ENCODE results near the gene SUPT4H1.

Gene SUPT4H1

GRCh38 chr17:58312021-58312630 is 39.9 kb downstream of the SUPT4H1 start:
- Histone ChIP-seq H2AFZ (ENCODE audit: low read depth, low read length) (no peak overlapping the region), H3K4me3 (ENCODE audit: low read depth in 1 of 2, low read length in 2 of 2) (no peak overlapping the region), H3K4me1 (ENCODE audit: insufficient read depth, low read length) (no peaks in the 10 kb centered on the region), H3K79me2 (ENCODE audit: insufficient read depth, low read length) (no peaks in the 10 kb centered on the region), H3K9ac (ENCODE audit: low read depth, low read length) (no peak overlapping the region), H3K27ac (ENCODE audit: low read length) (no peak overlapping the region), H3K27me3 (ENCODE audit: insufficient read depth, low read length, poor library complexity) (no peaks in the 10 kb centered on the region), H3K36me3 (ENCODE audit: insufficient read depth, low read length) (peaks cover 9% of the 10 kb centered on the region; the same call in 1 of the 2 replicates), H3K4me2 (ENCODE audit: insufficient read depth, low read length) (no peak overlapping the region), H4K20me1 (ENCODE audit: insufficient read depth, low read length) (peaks cover 6% of the 10 kb centered on the region; the same call in 1 of the 2 replicates), H3K9me3 (ENCODE audit: insufficient read depth, low read length, severe bottlenecking) (no peaks in the 10 kb centered on the region)
- ATAC-seq (ENCODE audit: insufficient read depth, low read depth), result no peak
- DNase-seq, result no peak
- TF ChIP-seq EZH2 (IDR thresholded peaks at IDR 0.05; ENCODE audit: borderline replicate concordance, low read depth, low read length, severe bottlenecking), result no peak
- TF ChIP-seq CTCF (IDR thresholded peaks at IDR 0.05; ENCODE audit: borderline replicate concordance, extremely low read depth, low read length, poor library complexity, severe bottlenecking), result no peak

- Histone ChIP-seq H4K20me1 (ENCODE audit: insufficient read depth, low read length) (peaks cover 6% of the 10 kb centered on the region; the same call in 1 of the 2 replicates), H3K4me2 (ENCODE audit: insufficient read depth, low read length) (no peak overlapping the region)
Measured at GRCh38 chr17:58311429-58311894, 40.5 kb downstream of the SUPT4H1 start.

GRCh38 chr17:58310511-58311428 is 41.2 kb downstream of the SUPT4H1 start:
- DNase-seq (no peak), ATAC-seq (ENCODE audit: insufficient read depth, low read depth) (no peak)
- Histone ChIP-seq H3K79me2 (ENCODE audit: insufficient read depth, low read length) (no peaks in the 10 kb centered on the region), H3K4me1 (ENCODE audit: insufficient read depth, low read length) (no peaks in the 10 kb centered on the region), H4K20me1 (ENCODE audit: insufficient read depth, low read length) (peaks cover 6% of the 10 kb centered on the region; the same call in 1 of the 2 replicates), H3K36me3 (ENCODE audit: insufficient read depth, low read length) (peaks cover 9% of the 10 kb centered on the region; the same call in 1 of the 2 replicates), H3K9ac (ENCODE audit: low read depth, low read length) (no peak overlapping the region), H3K4me2 (ENCODE audit: insufficient read depth, low read length) (no peak overlapping the region), H3K9me3 (ENCODE audit: insufficient read depth, low read length, severe bottlenecking) (no peaks in the 10 kb centered on the region), H3K27me3 (ENCODE audit: insufficient read depth, low read length, poor library complexity) (no peaks in the 10 kb centered on the region), H2AFZ (ENCODE audit: low read depth, low read length) (no peak overlapping the region), H3K4me3 (ENCODE audit: low read depth in 1 of 2, low read length in 2 of 2) (no peak overlapping the region), H3K27ac (ENCODE audit: low read length) (no peak overlapping the region)
- TF ChIP-seq EZH2 (IDR thresholded peaks at IDR 0.05; ENCODE audit: borderline replicate concordance, low read depth, low read length, severe bottlenecking), result no peak
- no peak for TF ChIP-seq CTCF (IDR thresholded peaks at IDR 0.05; ENCODE audit: borderline replicate concordance, extremely low read depth, low read length, poor library complexity, severe bottlenecking)

More at GRCh38 chr17:58311429-58311894, 40.5 kb downstream of the SUPT4H1 start:
- DNase-seq, result no peak
- TF ChIP-seq EZH2 (IDR thresholded peaks at IDR 0.05; ENCODE audit: borderline replicate concordance, low read depth, low read length, severe bottlenecking) (no peak), CTCF (IDR thresholded peaks at IDR 0.05; ENCODE audit: borderline replicate concordance, extremely low read depth, low read length, poor library complexity, severe bottlenecking) (no peak)
- no peak overlapping the region for H3K4me3 ChIP-seq (ENCODE audit: low read depth in 1 of 2, low read length in 2 of 2)
- no peak overlapping the region for H2AFZ ChIP-seq (ENCODE audit: low read depth, low read length)
- H3K9ac ChIP-seq (ENCODE audit: low read depth, low read length), result no peak overlapping the region
- H3K79me2 ChIP-seq (ENCODE audit: insufficient read depth, low read length), result no peaks in the 10 kb centered on the region
- H3K36me3 ChIP-seq (ENCODE audit: insufficient read depth, low read length), result peaks cover 9% of the 10 kb centered on the region; the same call in 1 of the 2 replicates
- H3K27me3 ChIP-seq (ENCODE audit: insufficient read depth, low read length, poor library complexity), result no peaks in the 10 kb centered on the region
- H3K4me1 ChIP-seq (ENCODE audit: insufficient read depth, low read length), result no peaks in the 10 kb centered on the region
- no peaks in the 10 kb centered on the region for H3K9me3 ChIP-seq (ENCODE audit: insufficient read depth, low read length, severe bottlenecking)
- ATAC-seq (ENCODE audit: insufficient read depth, low read depth), result no peak
- H3K27ac ChIP-seq (ENCODE audit: low read length), result no peak overlapping the region
